Activated naive CD4-positive, alpha-beta T cell treated with anti-CD3 and anti-CD28 coated beads for 36 hours (primary cell): Measurements from ENCODE around the gene CCL5. TPM values are rescaled to one million over a fixed set of nuclear protein-coding genes. Genes with fewer than 3 reads are reported as not detected.

Source experiments
- CTCF ChIA-PET: fragments of 350-600 bp; sonication (Branson Sonifier 250); formaldehyde crosslinking; loops from one replicate; lab custom pipeline; 2021; ENCODE audit warnings: antibody characterized with exemption; lab: Charles Lee
- DNase-seq: peaks from one replicate; pipeline ENCODE4 v3.0.0-alpha.2; 2020
- H3K27ac Mint-ChIP-seq: one replicate; pipeline ENCODE4 v1.8.0; 2021; ENCODE audit warnings: mild to moderate bottlenecking, mixed read lengths
- H3K27me3 Mint-ChIP-seq: one replicate; pipeline ENCODE4 v1.8.0; 2021; ENCODE audit warnings: low read depth, mixed read lengths
- H3K36me3 Mint-ChIP-seq: one replicate; pipeline ENCODE4 v1.8.0; 2021; ENCODE audit warnings: low read depth, mixed read lengths
- H3K4me1 Mint-ChIP-seq: one replicate; pipeline ENCODE4 v1.8.0; 2021; ENCODE audit warnings: low read depth, mixed read lengths
- H3K4me3 Mint-ChIP-seq: one replicate; pipeline ENCODE4 v1.8.0; 2021; ENCODE audit warnings: mild to moderate bottlenecking, moderate library complexity, mixed read lengths
- H3K9me3 Mint-ChIP-seq: one replicate; pipeline ENCODE4 v1.8.0; 2021; ENCODE audit warnings: mixed read lengths
- intact Hi-C: fragments of 100-400 bp; cut with micrococcal nuclease; formaldehyde crosslinking; loops from one replicate; pipeline ENCODE4 v1.15.1; 2023
- total RNA-seq, 2 experiments: library from RNA; stranded (reverse); gene quantifications; one replicate each; pipeline ENCODE4 v1.2.3, GENCODE V29; 2021

CCL5 gene
- total RNA-seq, 2 experiments from 2014 or later, result 1.9 to 2.5 TPM

DNA sequence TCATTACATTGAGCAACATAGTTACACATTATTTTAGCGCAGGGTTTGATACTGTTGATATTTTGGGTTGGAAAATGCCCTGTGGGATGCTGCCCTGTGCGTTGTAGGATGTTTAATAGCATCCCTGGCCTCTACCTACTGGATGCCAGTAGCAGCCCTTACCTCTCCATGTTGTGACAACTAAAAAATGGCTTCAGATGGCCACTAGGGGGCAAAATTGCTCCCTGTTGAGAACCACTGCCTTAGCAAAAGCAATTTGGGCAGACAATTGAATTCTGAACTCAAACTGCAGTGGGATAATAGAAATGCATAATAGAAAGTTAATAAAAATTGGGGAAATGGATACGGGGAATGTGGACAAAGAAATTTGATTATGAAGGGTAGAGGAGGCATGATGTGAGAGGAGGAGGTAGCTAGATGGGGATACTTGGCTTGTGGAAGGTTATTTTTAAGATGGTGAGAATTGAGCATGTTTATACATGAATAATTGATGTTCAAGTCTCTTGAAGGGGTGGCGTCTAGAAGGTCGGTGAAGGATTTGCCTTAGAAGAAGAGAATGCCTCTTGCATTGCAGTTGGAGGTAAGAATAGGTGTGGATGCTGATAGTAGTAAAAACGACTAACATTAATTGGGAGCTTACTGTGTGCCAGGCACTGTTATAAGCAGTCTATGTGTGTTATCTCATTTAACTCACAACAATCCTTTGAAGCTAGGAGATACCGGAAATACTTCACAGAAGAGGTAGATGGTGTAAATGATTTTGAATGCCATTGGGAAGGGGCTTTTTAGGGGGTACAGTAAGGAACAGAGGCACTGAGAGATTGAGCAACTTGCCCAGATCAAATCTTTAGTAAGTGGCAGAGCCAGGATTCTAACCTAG is 30.5 kb downstream of the CCL5 start:
- CTCF ChIA-PET, result interaction anchor here (0.6 to 2.3 kb wide), 17 partner anchors 11 to 550 kb away, joined by 3 to 9 read pairs (median 4); partner anchors contain the start of gene CCL5
- Mint-ChIP-seq H3K36me3 (peaks cover 29% of the 10 kb centered on the region), H3K27ac (no peak overlapping the region), H3K9me3 (no peaks in the 10 kb centered on the region), H3K4me1 (no peaks in the 10 kb centered on the region), H3K4me3 (no peak overlapping the region), H3K27me3 (no peaks in the 10 kb centered on the region)
- intact Hi-C loops, result loop anchor here (5.0 to 10.0 kb wide), 2 partner anchors 83 to 225 kb away; partner anchors contain the start of gene RDM1
- DNase-seq, result peak; percentile 72

DNA sequence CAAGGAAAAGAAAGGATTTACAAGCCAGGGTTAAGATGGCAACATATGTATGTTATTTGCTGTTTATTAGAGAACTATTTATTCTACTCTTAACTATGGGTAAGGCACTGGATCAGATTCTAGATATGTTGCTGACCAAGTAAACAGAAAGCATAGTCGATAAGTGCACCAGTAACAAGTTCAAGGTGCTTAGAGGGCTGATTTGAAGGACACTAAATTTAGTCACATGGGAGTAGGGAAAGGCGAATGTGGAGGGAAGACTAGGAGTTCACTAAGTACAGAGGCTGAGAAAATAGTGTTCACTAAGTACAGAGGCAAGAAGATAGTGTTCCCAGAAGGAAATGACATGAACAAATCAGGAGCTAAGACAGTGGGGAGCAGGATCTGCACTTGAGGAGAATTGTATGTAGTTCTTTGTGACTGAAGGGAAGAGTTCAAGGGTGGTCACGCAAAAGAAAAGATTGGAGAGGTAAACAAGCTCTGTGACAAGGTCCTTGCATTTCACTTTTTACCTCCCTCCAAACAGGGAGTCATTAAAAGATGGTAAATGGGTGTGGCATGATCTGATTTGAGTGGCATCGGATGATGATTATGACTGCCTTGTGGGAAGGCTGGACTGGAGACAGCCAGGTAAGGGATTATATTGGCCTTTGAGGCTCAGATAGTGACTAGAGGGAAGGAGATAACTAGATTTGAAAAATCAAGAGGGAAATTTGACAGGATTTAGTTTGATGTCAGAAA is 32.4 kb downstream of the CCL5 start:
- Mint-ChIP-seq H3K4me3 (no peak overlapping the region), H3K27ac (no peak overlapping the region), H3K36me3 (peaks cover 37% of the 10 kb centered on the region), H3K9me3 (no peaks in the 10 kb centered on the region), H3K4me1 (no peaks in the 10 kb centered on the region), H3K27me3 (no peaks in the 10 kb centered on the region)
- intact Hi-C loops, result loop anchor here (5.0 kb wide), 1 partner anchor 84 kb away; the partner anchor contains the start of gene RDM1
- CTCF ChIA-PET, result interaction anchor here (0.6 to 2.3 kb wide), 6 partner anchors 15 to 121 kb away, joined by 3 to 9 read pairs (median 4); no protein-coding TSS in a partner anchor
- DNase-seq, result no peak

GRCh38 chr17:35847006-35847405 is 33.2 kb downstream of the CCL5 start:
- DNase-seq, result no peak
- peaks cover 44% of the 10 kb centered on the region for H3K36me3 Mint-ChIP-seq
- no peak overlapping the region for H3K27ac Mint-ChIP-seq
- intact Hi-C loops, result loop anchor here (5.0 kb wide), 1 partner anchor 85 kb away; the partner anchor contains the start of gene RDM1
- H3K4me1 Mint-ChIP-seq, result no peaks in the 10 kb centered on the region
- CTCF ChIA-PET, result interaction anchor here (0.6 to 1.3 kb wide), 4 partner anchors 10 to 83 kb away, joined by 3 to 4 read pairs (median 3); no protein-coding TSS in a partner anchor
- H3K9me3 Mint-ChIP-seq, result no peaks in the 10 kb centered on the region
- no peaks in the 10 kb centered on the region for H3K27me3 Mint-ChIP-seq
- H3K4me3 Mint-ChIP-seq, result no peak overlapping the region

- Mint-ChIP-seq H3K4me1 (no peaks in the 10 kb centered on the region), H3K27me3 (no peaks in the 10 kb centered on the region), H3K9me3 (no peaks in the 10 kb centered on the region), H3K27ac (no peak overlapping the region), H3K36me3 (peaks cover 45% of the 10 kb centered on the region), H3K4me3 (no peak overlapping the region)
- intact Hi-C loops, result loop anchor here (5.0 kb wide), 1 partner anchor 86 kb away; the partner anchor contains the start of gene RDM1
- CTCF ChIA-PET, result interaction anchor here (1.0 to 1.3 kb wide), 2 partner anchors 11 to 82 kb away, joined by 3 to 4 read pairs; no protein-coding TSS in a partner anchor
- DNase-seq, result no peak
These were observed 33.9 kb downstream of the CCL5 start for GRCh38 chr17:35846055-35846809.

GRCh38 chr17:35844547-35844946 is 35.6 kb downstream of the CCL5 start:
- Mint-ChIP-seq H3K9me3 (no peaks in the 10 kb centered on the region), H3K27me3 (no peaks in the 10 kb centered on the region), H3K4me3 (no peak overlapping the region), H3K4me1 (no peaks in the 10 kb centered on the region), H3K27ac (no peak overlapping the region), H3K36me3 (peaks cover 46% of the 10 kb centered on the region)
- CTCF ChIA-PET, result no interaction called here
- no peak for DNase-seq
- intact Hi-C loops, result no loop called here

GRCh38 chr17:35843698-35844097 is 36.5 kb downstream of the CCL5 start:
- no peaks in the 10 kb centered on the region for H3K9me3 Mint-ChIP-seq
- H3K27me3 Mint-ChIP-seq, result no peaks in the 10 kb centered on the region
- H3K4me3 Mint-ChIP-seq, result no peak overlapping the region
- DNase-seq, result no peak
- H3K36me3 Mint-ChIP-seq, result peaks cover 45% of the 10 kb centered on the region
- intact Hi-C loops, result no loop called here
- CTCF ChIA-PET, result no interaction called here
- H3K4me1 Mint-ChIP-seq, result no peaks in the 10 kb centered on the region
- no peak overlapping the region for H3K27ac Mint-ChIP-seq

GRCh38 chr17:35842239-35842638 is 37.9 kb downstream of the CCL5 start:
- Mint-ChIP-seq H3K4me3 (no peak overlapping the region), H3K4me1 (no peaks in the 10 kb centered on the region), H3K27me3 (no peaks in the 10 kb centered on the region), H3K36me3 (peaks cover 45% of the 10 kb centered on the region), H3K9me3 (no peaks in the 10 kb centered on the region), H3K27ac (no peak overlapping the region)
- DNase-seq, result no peak
- CTCF ChIA-PET, result interaction anchor here (1.0 to 1.9 kb wide), 3 partner anchors 13 to 78 kb away, joined by 3 to 6 read pairs (median 3); no protein-coding TSS in a partner anchor
- intact Hi-C loops, result no loop called here

DNA sequence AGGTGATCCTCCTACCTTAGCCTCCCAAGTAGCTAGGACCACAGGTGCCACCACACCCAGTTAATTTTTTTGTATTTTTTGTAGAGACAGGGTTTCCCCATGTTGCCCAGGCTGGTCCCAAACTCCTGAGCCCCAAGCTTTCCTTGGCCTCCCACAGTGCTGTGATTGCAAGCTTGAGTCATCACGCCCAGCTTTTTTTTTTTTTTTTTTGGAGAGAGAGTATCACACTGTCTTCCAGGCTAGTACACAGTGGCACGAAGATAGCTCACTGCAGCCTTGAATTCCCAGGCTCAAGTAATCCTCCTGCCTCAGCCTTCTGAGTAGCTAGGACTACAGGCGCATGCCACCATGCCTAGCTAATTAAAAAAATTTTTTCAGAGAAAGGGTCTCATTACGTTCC is 38.7 kb downstream of the CCL5 start:
- intact Hi-C loops, result no loop called here
- DNase-seq, result no peak
- no peak overlapping the region for H3K27ac Mint-ChIP-seq
- no peaks in the 10 kb centered on the region for H3K27me3 Mint-ChIP-seq
- no peaks in the 10 kb centered on the region for H3K9me3 Mint-ChIP-seq
- CTCF ChIA-PET, result interaction anchor here (0.6 to 1.9 kb wide), 5 partner anchors 14 to 223 kb away, joined by 3 to 6 read pairs (median 4); no protein-coding TSS in a partner anchor
- H3K4me3 Mint-ChIP-seq, result no peak overlapping the region
- H3K36me3 Mint-ChIP-seq, result peaks cover 47% of the 10 kb centered on the region
- no peaks in the 10 kb centered on the region for H3K4me1 Mint-ChIP-seq

- H3K27me3 Mint-ChIP-seq, result no peaks in the 10 kb centered on the region
- intact Hi-C loops, result no loop called here
- H3K36me3 Mint-ChIP-seq, result peaks cover 51% of the 10 kb centered on the region
- no peak for DNase-seq
- no peaks in the 10 kb centered on the region for H3K4me1 Mint-ChIP-seq
- H3K4me3 Mint-ChIP-seq, result no peak overlapping the region
- CTCF ChIA-PET, result interaction anchor here (0.6 to 1.9 kb wide), 7 partner anchors 8 to 223 kb away, joined by 3 to 7 read pairs (median 5); no protein-coding TSS in a partner anchor
- no peak overlapping the region for H3K27ac Mint-ChIP-seq
- H3K9me3 Mint-ChIP-seq, result no peaks in the 10 kb centered on the region
These were observed 39.1 kb downstream of the CCL5 start for GRCh38 chr17:35841101-35841500.

DNA sequence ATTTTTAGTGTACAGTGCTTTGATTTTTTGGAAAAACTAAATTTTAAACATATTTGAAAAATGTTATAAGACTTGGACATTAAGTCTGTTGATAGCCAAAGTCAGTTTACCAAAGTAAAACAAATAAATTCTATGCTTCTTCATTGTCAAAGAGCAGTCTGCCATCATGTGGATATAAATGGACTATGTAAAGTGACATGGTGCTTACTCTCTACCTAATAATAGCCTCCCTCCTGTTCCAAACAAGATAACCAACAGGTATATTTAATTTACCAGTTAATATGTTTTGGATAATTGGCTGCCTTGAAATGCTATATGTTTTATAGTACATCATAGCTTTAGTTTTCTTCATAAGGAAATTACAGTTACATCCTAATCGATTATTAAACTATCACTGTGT is 55.0 kb downstream of the CCL5 start:
- intact Hi-C loops, result no loop called here
- no peaks in the 10 kb centered on the region for H3K27me3 Mint-ChIP-seq
- no peak for DNase-seq
- peaks cover 6% of the 10 kb centered on the region for H3K4me1 Mint-ChIP-seq
- no peaks in the 10 kb centered on the region for H3K9me3 Mint-ChIP-seq
- H3K27ac Mint-ChIP-seq, result no peak overlapping the region
- peaks cover 48% of the 10 kb centered on the region for H3K36me3 Mint-ChIP-seq
- H3K4me3 Mint-ChIP-seq, result no peak overlapping the region
- CTCF ChIA-PET, result no interaction called here
